Caco-2 (cell line): ENCODE measurements around the gene ARHGDIG. TPM values are rescaled to one million over a fixed set of nuclear protein-coding genes. Genes with fewer than 3 reads are reported as not detected.

ENCODE experiments used
- BruUV-seq: library from RNA; stranded (reverse); fragments of 400-500 nt; replicated peaks from 2 replicates; lab custom pipeline; 2021; lab: Mats Ljungman, UMichigan
- CTCF ChIA-PET: fragments of 300-600 bp; sonication (Branson Sonifier 250); formaldehyde crosslinking; loops from one replicate; lab custom pipeline; 2022; ENCODE audit warnings: antibody characterized with exemption; lab: Charles Lee
- POLR2A ChIA-PET: fragments of 300-600 bp; sonication (Branson Sonifier 250); formaldehyde crosslinking; loops from one replicate; lab custom pipeline; 2022; ENCODE audit warnings: antibody characterized with exemption; lab: Charles Lee
- DNase-seq, 2 experiments: peaks; one replicate each; pipeline versions ENCODE4 v3.0.0 to v3.0.0-alpha.2; 2020 to 2022
- H3K27me3 ChIP-seq: replicated peaks from 2 replicates; pipeline ENCODE4 v1.6.0; 2011; ENCODE audit warnings: low read length; ENCODE audit not compliant: control insufficient read depth, insufficient read depth
- H3K36me3 ChIP-seq: 2 replicates; pipeline ENCODE4 v1.5.1; 2011; ENCODE audit warnings: low read length; ENCODE audit not compliant: control insufficient read depth, insufficient read depth
- H3K4me1 ChIP-seq: fragments of 250-450 bp; sonication (Bioruptor Pico); 2 replicates; pipeline ENCODE4 v1.5.1; 2020; ENCODE audit warnings: mild to moderate bottlenecking
- H3K4me3 ChIP-seq: 2 replicates; pipeline ENCODE4 v1.5.1; 2011; ENCODE audit warnings: low read depth, mild to moderate bottlenecking, control low read depth, low read length
- H3K9me3 ChIP-seq: fragments of 250-450 bp; sonication (Bioruptor Pico); 2 replicates; pipeline ENCODE4 v1.5.1; 2020; ENCODE audit warnings: mild to moderate bottlenecking, moderate library complexity
- H3K27ac Mint-ChIP-seq: one replicate; pipeline ENCODE4 v1.8.0; 2022; ENCODE audit warnings: mixed read lengths; ENCODE audit not compliant: unreplicated experiment
- H3K27me3 Mint-ChIP-seq: one replicate; pipeline ENCODE4 v1.8.0; 2022; ENCODE audit warnings: mixed read lengths; ENCODE audit not compliant: insufficient read depth, unreplicated experiment
- H3K36me3 Mint-ChIP-seq: one replicate; pipeline ENCODE4 v1.8.0; 2022; ENCODE audit warnings: mild to moderate bottlenecking, mixed read lengths; ENCODE audit not compliant: insufficient read depth, unreplicated experiment
- H3K4me1 Mint-ChIP-seq: one replicate; pipeline ENCODE4 v1.8.0; 2022; ENCODE audit warnings: low read depth, mixed read lengths; ENCODE audit not compliant: unreplicated experiment
- H3K4me3 Mint-ChIP-seq: one replicate; pipeline ENCODE4 v1.8.0; 2022; ENCODE audit warnings: mild to moderate bottlenecking, moderate library complexity, mixed read lengths; ENCODE audit not compliant: unreplicated experiment
- H3K9me3 Mint-ChIP-seq: one replicate; pipeline ENCODE4 v1.8.0; 2022; ENCODE audit warnings: mixed read lengths; ENCODE audit not compliant: unreplicated experiment
- CTCF ChIP-seq, 2 experiments: fragments of 200-600 bp in 1 of 2; IDR thresholded peaks; 1 replicate in 1 of 2; 2 replicates in 1 of 2; pipeline versions ENCODE4 v1.5.1 to v1.8.0; 2011 to 2022; ENCODE audit warnings: antibody characterized with exemption in 1 of 2, control low read depth in 1 of 2, inconsistent platforms in 1 of 2, low read depth in 1 of 2, low read length in 1 of 2, mild to moderate bottlenecking in 1 of 2, moderate library complexity in 1 of 2; ENCODE audit not compliant: insufficient read depth in 1 of 2, severe bottlenecking in 1 of 2, unreplicated experiment in 1 of 2
- intact Hi-C: fragments of 100-400 bp; cut with micrococcal nuclease; formaldehyde crosslinking; loops from one replicate; pipeline ENCODE4 v1.10.0; 2022; ENCODE audit not compliant: unreplicated experiment
- total RNA-seq: library from RNA; stranded (reverse); gene quantifications from 2 replicates; pipeline ENCODE4 v1.2.3, GENCODE V29; 2022

The ARHGDIG gene
- total RNA-seq, 1 experiment from 2014 or later, result 2.1 TPM

- CTCF ChIA-PET, result no interaction called here
- peaks cover 1% of the 10 kb centered on the region for H3K36me3 ChIP-seq
- Mint-ChIP-seq H3K36me3 (peaks cover 27% of the 10 kb centered on the region), H3K9me3 (no peaks in the 10 kb centered on the region), H3K27ac (no peak overlapping the region), H3K27me3 (no peaks in the 10 kb centered on the region), H3K4me1 (no peaks in the 10 kb centered on the region), H3K4me3 (no peak overlapping the region)
- POLR2A ChIA-PET, result no interaction called here
- TF ChIP-seq CTCF (IDR thresholded peaks at IDR 0.05; ENCODE audit: insufficient read depth in 1 of 2, low read depth in 1 of 2, low read length in 1 of 2, severe bottlenecking in 1 of 2, unreplicated experiment in 1 of 2), result peak in 1 of 2 experiments; percentile 33
- no peaks in the 10 kb centered on the region for H3K4me1 ChIP-seq
- H3K27me3 ChIP-seq, result no peaks in the 10 kb centered on the region
- DNase-seq, result peak in 1 of 2 experiments; percentile 36
- H3K9me3 ChIP-seq, result no peaks in the 10 kb centered on the region
- H3K4me3 ChIP-seq, result no peak overlapping the region
- intact Hi-C loops, result loop anchor here (1.0 kb wide), 1 partner anchor 58 kb away; no protein-coding TSS in a partner anchor
- BruUV-seq, result no TSS peak
Observed at GRCh38 chr16:303760-304505, 23.5 kb downstream of the ARHGDIG start.

- Mint-ChIP-seq H3K4me3 (no peak overlapping the region), H3K4me1 (no peaks in the 10 kb centered on the region), H3K27me3 (no peaks in the 10 kb centered on the region), H3K36me3 (peaks cover 30% of the 10 kb centered on the region), H3K9me3 (no peaks in the 10 kb centered on the region), H3K27ac (no peak overlapping the region)
- ChIA-PET CTCF (no interaction called here), POLR2A (no interaction called here)
- TF ChIP-seq CTCF (IDR thresholded peaks at IDR 0.05; ENCODE audit: insufficient read depth in 1 of 2, low read depth in 1 of 2, low read length in 1 of 2, severe bottlenecking in 1 of 2, unreplicated experiment in 1 of 2), result no peak
- intact Hi-C loops, result no loop called here
- no peak for DNase-seq
- Histone ChIP-seq H3K4me1 (no peaks in the 10 kb centered on the region), H3K36me3 (peaks cover 1% of the 10 kb centered on the region), H3K4me3 (no peak overlapping the region), H3K27me3 (no peaks in the 10 kb centered on the region), H3K9me3 (no peaks in the 10 kb centered on the region)
- BruUV-seq, result no TSS peak
Observed at GRCh38 chr16:305916-306626, 25.7 kb downstream of the ARHGDIG start.

DNA sequence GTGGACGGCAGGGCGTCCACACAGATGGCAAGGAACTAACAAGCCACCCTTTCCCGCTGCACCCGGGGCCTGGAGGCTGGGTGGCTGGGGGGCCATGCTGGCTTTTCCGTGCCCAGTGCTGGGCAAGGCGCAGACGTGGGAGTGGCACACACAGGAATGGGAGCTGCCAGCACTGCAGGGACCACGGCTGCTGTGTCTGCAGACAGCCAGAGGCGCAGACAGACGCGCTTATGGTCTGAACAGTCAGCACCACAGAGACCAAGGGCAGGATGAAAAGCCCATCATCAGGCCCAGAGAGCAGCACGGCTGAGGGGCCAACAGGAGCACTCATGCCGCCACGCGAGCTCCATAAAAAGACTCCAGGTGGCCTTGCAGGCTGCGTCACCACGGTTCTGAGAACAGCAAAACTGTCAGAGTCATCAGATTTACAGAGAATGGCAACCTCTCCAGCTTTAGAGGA lies 26.6 kb downstream of the ARHGDIG start:
- no TSS peak for BruUV-seq
- H3K4me1 Mint-ChIP-seq, result no peaks in the 10 kb centered on the region

More for the DNA sequence above, 26.6 kb downstream of the ARHGDIG start:
- Mint-ChIP-seq H3K27ac (no peak overlapping the region), H3K27me3 (no peaks in the 10 kb centered on the region), H3K4me3 (no peak overlapping the region), H3K36me3 (peaks cover 33% of the 10 kb centered on the region), H3K9me3 (no peaks in the 10 kb centered on the region)
- no peaks in the 10 kb centered on the region for H3K27me3 ChIP-seq
- no peak for DNase-seq
- H3K4me3 ChIP-seq, result no peak overlapping the region
- ChIA-PET CTCF (no interaction called here), POLR2A (no interaction called here)
- H3K36me3 ChIP-seq, result peaks cover 1% of the 10 kb centered on the region
- TF ChIP-seq CTCF (IDR thresholded peaks at IDR 0.05; ENCODE audit: insufficient read depth in 1 of 2, low read depth in 1 of 2, low read length in 1 of 2, severe bottlenecking in 1 of 2, unreplicated experiment in 1 of 2), result no peak
- no peaks in the 10 kb centered on the region for H3K4me1 ChIP-seq
- intact Hi-C loops, result no loop called here
- H3K9me3 ChIP-seq, result no peaks in the 10 kb centered on the region
